HG03103 (cell line): Measurements from ENCODE around the gene AFF3.
"Not testable (repeated sequence)": the region's sequence is repeated elsewhere in the genome, so short reads cannot be mapped to it uniquely, and the experiment has no call there.

Source experiments
- ATAC-seq: cut with Tn5 transposase; IDR thresholded peaks from one replicate; pipeline ENCODE4 v1.9.1; 2021; ENCODE audit warnings: low read depth; ENCODE audit not compliant: unreplicated experiment

Gene AFF3

DNA sequence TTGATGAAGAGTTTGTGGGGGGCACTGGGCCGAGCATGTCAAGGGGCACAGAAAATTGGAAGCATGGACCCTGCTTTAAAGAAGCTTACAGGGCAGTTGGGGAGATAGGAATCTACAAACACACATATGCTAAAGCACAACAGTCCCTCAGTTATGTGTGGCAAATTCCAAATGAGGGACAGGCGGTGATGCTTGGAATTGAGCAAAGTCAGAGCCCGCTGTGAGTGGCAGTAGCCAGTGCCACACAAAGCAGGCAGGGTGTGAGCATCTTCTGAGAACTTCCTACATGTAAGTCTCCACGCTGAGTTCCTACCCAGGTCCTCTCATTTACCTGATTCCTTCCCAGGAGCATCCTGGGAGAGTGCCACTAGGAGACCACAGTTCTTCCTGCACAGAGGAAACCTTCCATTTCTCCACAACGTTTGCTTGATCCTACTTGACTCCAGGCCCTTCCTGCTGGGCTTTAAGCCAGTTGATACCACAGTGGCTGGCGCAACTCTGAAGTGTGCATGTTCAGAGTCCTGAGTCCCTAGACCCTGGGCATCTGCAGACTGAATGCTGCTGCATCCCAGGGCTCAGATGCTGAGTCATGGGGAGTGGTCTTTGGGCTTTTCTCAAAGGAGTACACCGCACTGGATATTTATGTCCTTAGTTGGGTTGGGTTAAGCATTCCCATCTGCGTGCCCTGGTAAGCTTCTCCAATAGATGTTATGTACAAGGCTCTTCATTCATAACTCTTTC lies 365.3 kb downstream of the AFF3 start:
- no peak for ATAC-seq

DNA sequence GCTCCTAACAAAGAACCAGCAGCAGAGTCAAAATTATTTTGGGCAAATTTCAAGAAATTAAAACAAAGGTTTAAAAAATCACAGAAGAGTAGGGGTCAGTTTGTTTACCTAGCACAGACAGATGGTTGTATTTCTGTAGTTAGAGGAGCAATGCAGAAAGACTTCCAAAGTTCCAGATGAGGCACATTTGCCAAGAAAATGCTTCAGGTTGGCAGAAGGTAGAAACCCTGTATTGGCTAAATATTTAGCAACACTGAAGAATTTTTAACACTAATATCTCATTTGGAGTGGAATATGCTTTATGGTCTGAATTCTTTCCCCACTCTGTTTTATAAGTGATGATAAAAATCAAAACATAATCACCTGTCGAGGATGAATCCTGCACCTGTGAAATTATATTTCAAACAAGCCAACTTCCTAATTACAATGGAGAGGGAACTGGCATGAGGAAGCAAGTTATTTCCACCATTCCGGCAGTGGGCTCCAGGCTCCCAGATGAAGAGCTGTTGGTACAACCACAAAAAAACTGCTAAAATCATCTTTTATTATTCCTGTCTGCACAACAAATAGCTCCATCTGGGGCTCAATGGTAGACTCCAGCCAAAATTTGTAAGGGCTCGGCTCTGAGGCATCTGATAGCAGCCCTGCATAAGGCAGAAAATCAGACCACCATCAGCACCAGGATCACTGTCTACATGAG lies 366.0 kb downstream of the AFF3 start:
- no peak for ATAC-seq

DNA sequence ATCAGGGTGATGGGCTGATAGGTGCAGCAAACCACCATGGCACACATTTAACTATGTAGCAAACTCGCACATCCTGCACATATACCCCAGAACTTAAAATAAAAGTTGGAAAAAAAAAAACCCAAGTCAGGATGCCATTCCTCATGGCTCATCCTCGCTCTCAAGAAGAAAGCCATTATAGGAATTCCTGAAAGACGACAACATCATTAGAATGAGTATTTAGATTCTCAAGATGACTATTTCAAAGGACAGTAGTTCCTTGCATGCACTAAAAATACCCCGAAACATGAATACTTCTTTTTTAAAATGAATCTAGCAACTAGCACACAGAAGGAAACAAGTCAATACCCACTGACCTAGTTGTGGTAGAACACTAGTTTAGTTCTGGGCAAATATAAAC lies 366.8 kb downstream of the AFF3 start:
- ATAC-seq: no peak

DNA sequence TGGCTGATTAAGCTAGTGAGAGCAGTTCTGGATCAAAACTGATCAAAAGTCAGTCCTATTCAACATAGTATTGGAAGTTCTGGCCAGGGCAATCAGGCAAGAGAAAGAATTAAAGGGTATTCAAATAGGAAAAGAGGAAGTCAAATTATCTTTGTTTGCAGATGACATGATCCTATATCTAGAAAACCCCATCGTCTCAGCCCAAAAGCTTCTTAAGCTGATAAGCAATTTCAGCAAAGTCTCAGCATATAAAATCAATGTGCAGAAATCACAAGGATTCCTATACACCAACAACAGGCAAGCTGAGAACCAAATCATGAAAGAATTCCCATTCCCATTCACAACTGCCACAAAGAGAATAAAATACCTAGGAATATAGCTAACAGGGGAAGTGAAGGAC lies 368.7 kb downstream of the AFF3 start:
- not testable (repeated sequence) for ATAC-seq

DNA sequence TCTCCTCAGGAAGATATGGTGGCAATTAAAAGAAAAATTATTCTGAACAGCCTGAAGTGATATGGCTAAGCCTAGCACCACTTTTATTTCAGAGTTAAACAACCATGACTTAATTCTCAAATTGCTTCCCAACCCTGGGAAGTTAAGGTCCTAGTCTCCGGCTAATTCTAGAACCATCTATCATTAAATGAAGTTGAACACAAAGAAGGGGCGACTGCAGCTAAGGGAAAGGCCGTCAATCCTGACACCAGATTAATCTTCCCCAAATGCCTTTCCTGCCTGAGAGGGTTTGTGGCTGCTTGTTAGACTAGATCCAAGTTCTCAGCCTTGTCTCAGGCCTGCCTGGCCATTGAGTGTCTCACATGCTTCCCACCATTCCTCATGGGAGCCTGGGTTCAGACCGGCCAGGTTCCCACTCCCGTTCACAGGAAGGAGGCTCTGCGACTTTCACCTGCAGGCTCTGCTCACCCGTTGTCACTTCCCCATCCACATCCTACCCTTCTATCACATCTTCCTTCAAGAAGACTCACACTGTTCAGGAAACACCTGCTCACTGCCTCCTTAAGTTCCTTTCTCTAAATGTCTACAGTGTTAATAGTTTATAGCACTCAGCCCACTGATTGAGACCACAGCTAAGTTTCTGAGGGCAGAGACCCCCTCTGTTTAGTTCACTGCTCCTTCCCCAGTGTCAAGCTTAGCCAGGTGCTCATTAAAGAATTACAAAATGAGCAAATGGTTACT lies 369.6 kb downstream of the AFF3 start:
- ATAC-seq: no peak

DNA sequence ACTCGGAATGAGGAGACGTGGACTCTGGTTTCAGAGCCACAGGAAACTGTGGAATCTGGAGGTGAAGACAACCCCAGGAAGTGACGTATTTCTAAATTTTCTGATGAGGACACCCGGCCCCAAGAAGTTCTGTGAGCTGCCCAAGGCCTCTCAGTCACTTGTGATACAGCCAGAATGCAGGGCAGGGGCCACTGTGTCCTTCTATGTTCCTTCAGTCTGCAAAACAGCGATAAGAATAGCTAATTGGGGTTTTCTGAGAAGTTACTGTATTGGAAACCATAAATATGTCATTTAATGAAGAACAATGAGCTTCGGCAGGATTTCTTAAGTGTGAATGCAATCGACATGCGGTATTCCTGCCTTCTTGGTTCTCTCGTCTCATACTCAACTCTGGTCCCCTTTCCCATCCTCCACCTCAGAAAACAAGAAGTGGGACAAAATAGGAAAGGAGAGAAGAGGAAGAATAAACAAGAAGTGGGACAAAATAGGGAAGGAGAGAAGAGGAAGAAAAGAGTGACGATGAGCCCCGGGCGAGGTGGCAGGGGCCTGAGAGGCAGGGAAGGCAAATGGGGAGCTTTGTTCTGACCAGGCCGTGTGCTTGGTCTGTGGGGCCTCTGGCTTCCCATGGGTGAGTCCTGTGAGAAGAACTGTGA lies 370.6 kb downstream of the AFF3 start:
- no peak for ATAC-seq

DNA sequence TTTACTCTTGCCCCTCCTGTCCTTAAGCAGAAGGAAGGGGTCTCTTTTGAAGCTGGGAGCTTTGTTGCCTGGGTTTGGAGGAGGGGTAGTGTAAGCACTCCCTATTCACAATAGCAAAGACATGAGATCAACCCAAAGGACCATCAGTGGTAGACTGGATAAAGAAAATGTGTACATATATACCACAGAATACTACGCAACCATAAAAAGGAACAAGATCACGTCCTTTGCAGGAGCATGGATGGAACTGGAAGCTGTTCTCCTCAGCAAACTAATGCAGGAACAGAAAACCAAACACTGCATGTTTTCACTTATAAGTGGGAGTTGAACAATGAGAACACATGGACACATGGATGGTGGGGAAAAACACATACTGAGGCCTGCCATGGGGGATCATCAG lies 371.5 kb downstream of the AFF3 start:
- no peak for ATAC-seq

DNA sequence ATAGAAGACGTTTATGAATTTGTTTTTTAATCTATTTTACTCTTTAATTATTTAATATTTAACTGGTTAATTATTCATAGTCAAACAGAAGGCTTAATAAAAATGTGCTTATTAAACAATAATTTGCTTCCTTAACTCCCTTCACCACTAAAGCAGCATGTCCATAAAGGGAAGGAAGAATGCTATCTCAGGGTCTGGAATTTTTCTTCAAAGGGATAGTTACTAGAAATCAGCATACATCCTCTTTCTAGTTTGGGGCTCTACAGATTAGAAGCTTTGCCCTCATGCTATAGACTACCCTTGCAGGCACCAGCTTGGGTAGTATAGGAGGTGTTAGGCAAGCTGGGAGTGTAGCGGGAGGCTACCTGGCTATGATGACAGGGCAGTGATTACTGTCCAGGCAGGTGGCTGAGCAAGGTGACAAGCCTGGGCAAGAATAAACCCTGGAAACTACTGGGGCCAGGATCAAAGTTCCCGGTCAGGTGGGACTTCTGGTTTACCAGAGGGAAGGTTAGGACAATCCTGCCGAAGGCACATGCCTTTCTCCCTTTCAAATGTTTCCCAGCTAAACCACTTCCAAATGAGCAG lies 376.6 kb downstream of the AFF3 start:
- no peak for ATAC-seq

DNA sequence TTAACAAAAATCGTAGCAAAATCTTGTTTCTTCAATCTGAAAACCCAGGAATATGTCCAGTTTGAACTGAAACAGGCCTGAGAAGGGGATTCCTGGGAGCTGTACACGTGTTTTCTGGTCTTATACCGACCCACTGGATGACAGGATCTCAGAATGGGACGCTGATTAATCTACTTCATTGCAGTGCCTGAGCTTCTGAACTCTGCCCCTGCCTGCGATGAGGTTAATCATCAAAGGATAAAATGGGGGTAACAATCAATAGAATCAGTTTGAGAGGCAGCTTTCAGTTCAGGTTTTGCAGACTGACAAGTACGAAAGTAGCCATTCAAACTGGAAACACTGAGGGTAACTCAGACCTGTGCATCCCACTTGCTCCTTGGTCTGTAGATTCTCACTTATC lies 378.6 kb downstream of the AFF3 start:
- no peak for ATAC-seq

DNA sequence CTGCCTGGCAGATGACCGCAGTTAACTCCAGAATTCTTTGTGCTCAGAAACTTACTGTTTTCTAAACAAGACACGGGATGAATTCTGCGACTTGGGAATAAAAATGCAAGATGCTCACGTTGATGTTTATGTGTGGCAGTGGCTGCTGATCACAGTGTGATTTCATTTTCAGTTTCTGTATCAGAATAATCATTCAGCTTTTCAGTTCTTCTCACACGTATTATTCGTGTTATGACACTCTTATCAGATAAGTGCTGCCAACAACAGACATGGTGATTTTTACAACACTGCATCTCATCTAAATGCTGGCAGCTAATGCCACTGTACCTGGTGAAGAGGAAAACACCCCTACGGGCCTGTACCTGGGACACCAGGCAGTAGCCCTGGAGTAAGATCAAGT lies 379.7 kb downstream of the AFF3 start:
- no peak for ATAC-seq

DNA sequence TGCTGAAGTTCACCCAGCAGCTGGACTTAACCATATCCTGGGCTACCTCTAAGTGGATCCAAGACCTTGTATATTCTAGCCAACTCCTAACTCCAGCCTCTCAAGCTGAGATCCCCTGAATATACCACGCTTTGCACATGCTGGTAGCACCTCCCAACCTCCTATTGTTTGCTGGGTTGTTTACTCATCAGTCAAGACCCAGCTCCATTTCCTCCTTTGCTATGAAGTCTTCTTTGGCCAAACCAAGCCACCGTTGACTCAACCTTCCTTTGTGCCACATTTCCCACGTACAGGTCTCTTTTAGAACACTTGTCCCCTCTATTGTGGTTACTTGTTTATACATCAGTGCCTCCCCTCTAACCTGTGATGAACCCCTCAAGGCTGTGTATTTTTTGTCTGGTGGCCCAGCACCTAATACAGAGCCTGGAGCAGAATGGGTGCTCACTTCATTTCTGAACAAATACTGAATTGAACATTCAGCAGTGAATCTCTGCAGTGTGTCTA lies 384.7 kb downstream of the AFF3 start:
- ATAC-seq: no peak

DNA sequence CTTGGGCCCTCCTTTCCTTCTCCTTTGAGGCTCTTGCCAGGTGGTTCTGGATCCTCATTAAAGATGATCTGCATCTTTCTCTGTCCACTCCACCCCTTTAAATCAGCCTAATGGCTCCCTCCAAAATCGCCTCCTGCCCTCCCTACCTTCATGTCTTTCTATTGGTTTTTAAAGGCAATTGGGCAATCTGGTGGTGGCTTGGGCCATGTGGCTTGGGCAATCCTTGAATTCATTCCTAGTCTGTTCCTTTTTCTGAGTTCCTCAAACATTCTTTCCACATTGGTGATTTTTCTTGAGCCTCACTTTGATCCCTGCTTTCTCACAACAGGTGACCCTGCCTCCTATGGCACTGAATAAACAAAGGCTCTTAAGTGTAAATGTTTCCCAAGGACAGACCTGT lies 386.3 kb downstream of the AFF3 start:
- ATAC-seq: no peak

DNA sequence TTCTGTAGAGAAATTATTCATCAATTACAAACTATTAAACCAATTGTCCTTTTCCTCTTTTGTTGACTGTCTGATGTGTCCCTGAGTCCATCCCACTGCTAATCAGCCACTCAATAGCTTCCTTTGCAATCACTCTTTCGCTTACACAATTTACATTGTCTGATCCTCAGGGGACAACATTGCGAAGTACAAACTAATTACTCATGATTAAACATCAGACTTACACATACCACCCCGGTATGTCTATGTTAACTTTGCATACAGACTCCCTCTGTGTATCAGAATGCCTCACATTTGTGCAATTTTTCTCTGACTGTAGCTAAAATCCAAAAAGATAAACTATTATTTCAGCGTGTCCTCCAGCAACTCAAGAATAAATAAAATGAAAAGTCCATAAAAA lies 388.2 kb downstream of the AFF3 start:
- no peak for ATAC-seq

DNA sequence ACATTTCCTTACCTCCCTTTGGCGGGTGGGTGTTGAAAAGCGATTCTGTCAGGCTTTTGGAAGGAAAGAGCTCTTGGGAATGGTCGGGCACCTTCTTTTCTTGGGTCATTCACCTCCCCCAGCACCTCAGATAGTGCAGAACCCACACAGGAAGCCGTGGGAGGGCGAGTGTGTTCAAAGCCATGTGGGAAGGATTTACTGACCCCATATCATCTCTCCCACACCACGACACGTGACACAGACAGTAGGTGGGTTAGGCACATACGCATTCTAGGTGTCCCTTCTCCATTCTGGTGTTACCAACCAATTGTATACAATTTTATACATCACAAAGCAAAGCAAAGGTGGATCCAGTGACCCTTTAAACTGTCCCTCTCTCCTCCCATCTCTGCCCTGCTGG lies 388.9 kb downstream of the AFF3 start:
- ATAC-seq: no peak

DNA sequence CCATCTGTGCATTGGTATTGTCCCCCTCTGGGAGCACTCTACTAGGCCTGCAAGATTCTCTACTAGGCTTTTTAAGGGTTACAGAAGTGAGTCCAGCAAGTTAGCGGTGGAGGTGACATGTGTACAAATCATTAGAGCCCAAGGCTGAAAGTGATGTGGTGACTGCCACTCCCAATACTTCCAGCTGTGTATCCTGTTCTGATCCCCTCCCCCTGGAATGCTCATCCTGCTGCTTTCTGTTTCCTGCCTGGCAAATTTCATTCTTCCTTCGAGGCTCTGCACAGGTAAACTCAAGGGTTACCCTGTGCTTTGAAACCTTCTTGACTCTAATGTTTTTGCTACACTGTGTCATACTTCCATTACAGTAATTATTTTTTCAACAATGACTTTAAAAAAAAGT lies 394.0 kb downstream of the AFF3 start:
- ATAC-seq: no peak

DNA sequence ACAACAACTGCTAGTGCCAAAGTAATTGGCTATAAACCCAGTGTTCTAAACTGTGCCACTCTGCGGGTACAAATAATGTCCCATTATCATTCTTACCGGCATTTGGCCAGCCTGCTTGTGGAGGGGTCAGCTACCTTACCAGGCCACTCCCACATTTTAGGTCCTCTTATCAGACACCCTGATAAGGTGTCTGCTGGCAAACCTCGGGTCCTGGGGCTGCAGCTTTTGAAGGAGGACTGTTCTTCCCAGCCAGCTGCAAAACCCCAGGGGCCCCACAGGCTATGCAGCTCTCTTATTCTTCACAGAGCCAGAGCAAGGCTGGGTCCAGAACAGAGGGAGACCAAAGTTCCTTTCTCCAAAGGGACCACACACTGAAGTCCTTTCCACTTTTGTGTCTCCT lies 394.5 kb downstream of the AFF3 start:
- ATAC-seq: no peak

DNA sequence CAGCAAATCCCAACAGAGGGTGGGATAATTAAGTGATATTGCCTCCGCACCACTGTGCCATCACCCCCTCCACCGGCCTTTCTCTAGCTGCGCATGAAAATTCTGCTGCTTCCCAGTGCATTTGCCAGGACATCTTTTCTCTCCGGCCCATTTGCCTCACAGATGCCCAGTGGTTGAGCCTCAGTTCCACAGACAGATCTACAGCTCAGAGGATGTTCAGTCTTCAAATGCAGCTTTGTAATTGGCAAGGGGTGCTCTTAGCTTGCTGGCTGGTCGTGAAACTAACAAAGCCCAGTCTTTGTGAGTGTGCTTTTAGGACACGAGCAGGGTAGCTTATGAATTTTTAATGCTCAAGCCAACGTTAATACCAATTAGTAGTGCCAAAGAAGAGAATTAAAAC lies 399.2 kb downstream of the AFF3 start:
- no peak for ATAC-seq

DNA sequence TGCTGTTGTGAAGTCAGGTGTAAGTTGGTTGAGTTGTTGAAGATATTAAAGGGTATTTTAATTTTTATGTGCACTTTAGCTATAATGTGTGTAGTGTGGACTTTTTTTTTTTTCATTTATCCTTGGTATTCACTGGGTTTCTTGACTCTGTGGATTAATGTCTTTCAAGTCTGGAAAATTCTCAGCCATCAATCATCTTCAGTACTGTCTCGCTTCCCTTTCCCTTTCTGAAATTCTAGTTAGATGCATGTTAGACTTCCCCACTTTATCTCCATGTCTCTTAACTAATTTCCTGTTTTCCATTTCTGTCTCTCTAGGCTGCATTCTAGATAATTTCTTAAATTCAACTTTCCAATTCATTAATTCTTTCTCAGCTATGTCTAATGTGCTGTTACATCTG lies 404.9 kb downstream of the AFF3 start:
- no peak for ATAC-seq

DNA sequence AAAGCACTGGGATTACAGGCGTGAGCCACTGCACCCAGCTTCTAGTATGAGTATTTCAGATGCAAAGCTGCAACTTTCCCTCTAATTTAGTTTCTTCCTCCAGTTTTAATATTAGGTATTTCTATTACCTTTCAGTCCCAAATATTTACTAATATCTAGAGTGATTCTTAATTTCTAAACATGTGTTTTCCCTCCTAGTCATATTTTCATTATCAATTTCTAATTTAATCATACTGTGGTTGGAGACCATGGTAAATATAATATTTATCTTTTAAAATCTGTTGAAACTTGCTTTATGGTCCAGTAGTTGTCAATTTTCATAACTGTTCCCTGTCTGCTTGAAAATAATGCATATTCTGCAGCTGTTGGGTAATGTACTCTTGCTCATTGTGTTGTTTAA lies 406.6 kb downstream of the AFF3 start:
- no peak for ATAC-seq

DNA sequence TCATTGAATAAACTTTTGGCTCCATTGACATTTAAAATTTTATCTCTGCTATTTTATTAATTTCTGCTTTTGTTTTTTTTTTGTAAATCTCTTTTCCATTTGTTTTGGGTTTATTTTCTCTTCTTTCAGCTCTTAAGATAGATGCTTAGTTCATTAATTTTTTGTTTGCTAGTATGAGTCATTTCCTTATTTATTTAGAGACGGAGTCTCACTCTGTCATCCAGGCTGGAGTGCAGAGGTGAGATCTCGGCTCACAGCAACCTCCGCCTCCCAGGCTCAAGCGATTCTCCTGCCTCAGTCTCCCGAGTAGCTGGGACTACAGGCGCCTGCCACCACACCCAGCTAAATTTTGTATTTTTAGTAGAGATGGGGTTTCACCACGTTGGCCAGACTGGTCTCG lies 407.1 kb downstream of the AFF3 start:
- not testable (repeated sequence) for ATAC-seq

DNA sequence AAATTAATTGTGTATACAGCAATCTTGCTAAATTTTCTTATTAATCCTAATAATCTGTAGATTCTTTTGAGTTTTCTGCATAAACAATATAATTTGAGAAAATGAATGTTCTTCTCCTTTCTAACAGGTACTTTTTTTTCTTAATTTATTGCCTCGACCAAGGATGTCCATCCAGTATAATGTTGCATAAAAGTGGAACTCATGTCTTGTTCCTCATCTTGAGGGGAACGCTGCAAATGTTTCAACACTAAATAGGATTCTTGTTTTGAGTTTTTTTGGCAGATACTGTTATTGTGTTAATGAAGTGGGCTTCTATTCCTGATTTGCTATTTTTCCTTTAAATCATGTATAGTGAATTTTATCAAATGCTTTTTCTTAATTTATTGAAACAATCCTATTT lies 408.2 kb downstream of the AFF3 start:
- no peak for ATAC-seq
